ENCODE measurements around the gene MVP. TPM values are rescaled to one million over a fixed set of nuclear protein-coding genes. Genes with fewer than 3 reads are reported as not detected.
"Not testable (repeated sequence)": the region's sequence is repeated elsewhere in the genome, so short reads cannot be mapped to it uniquely, and the experiment has no call there.

The MVP gene
- total RNA-seq, 1 experiment from 2014 or later, result 75.1 TPM

DNA sequence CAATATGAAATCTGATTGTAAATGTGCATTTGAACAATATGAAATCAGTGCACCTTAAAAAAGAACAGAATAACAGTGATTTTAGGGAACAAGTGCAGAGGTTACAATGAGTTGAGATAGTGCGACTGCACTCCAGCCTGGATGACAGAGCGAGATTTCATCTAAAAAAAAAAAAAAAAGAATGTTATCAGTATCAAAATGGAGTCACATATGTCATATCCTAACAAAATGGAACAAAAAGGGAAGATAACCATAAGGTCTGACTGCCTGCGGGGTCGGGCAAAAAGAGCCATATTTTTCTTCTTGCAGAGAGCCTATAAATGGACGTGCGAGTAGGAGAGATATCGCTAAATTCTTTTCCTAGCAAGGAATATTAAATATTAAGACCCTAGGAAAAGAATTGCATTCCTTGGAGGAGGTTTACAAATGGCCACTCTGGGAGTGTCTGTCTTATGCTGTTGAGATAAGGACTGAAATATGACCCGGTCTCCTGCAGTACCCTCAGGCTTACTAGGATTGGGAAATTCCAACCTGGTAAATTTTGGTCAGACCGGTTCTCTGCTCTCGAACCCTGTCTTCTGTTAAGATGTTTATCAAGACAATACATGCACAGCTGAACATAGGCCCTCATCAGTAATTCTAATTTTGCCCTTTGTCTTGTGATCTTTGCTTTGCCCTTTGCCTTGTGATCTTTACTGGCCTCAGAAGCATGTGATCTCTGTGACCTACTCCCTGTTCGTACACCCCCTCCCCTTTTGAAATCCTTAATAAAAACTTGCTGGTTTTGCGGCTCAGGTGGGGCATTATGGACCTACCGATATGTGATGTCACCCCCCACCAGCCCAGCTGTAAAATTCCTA lies 36.9 kb upstream of the MVP start:
- H3K79me2 ChIP-seq (ENCODE audit: insufficient read depth, low read length); POLR2A ChIA-PET; H3K4me2 ChIP-seq (ENCODE audit: low read length); CTCF ChIA-PET; ATAC-seq; H3K36me3 ChIP-seq (ENCODE audit: control insufficient read depth in 1 of 2, insufficient read depth in 2 of 2, low read length in 2 of 2); H3K4me3 ChIP-seq (replicated peaks in 1 of 2; ENCODE audit: low read depth in 1 of 2, low read length in 2 of 2); H3K9ac ChIP-seq (ENCODE audit: low read length); H4K20me1 ChIP-seq (ENCODE audit: insufficient read depth); DNase-seq (ENCODE audit: low read depth, low spot score); H3K27ac ChIP-seq (ENCODE audit: low read depth, low read length); H3K9me2 ChIP-seq (ENCODE audit: insufficient read depth); H3K27me3 ChIP-seq (ENCODE audit: insufficient read depth, low read length); RAD21 ChIA-PET (ENCODE audit: low non-redundant PET in 1 of 2, low total read pairs in 2 of 2, uncharacterized antibody in 2 of 2, unreplicated experiment in 2 of 2); intact Hi-C loops (cut with micrococcal nuclease); BruUV-seq (replicated peaks); H2AFZ ChIP-seq (ENCODE audit: low read depth, low read length, poor library complexity, severe bottlenecking); H3K9me3 ChIP-seq (ENCODE audit: control insufficient read depth in 1 of 2, insufficient read depth in 1 of 2, low read depth in 1 of 2, low read length in 2 of 2): not testable (repeated sequence)
- peaks cover 0 to 18% of the 10 kb centered on the region in 2 experiments; a peak in 2 of 4 replicates for H3K4me1 ChIP-seq (ENCODE audit: control insufficient read depth in 1 of 2, insufficient read depth in 2 of 2, low read length in 2 of 2)

GRCh38 chr16:29784157-29784556 lies 36.1 kb upstream of the MVP start:
- ChIA-PET RAD21 (ENCODE audit: low non-redundant PET in 1 of 2, low total read pairs in 2 of 2, uncharacterized antibody in 2 of 2, unreplicated experiment in 2 of 2) (no interaction called here), CTCF (interaction anchor here (1.0 kb wide), 1 partner anchor 27 kb away, joined by 3 read pairs; no protein-coding TSS in a partner anchor), POLR2A (no interaction called here)
- H3K9me3 ChIP-seq (ENCODE audit: control insufficient read depth in 1 of 2, insufficient read depth in 1 of 2, low read depth in 1 of 2, low read length in 2 of 2), result no peaks in the 10 kb centered on the region
- intact Hi-C loops (cut with micrococcal nuclease), result no loop called here
- no peaks in the 10 kb centered on the region for H4K20me1 ChIP-seq (ENCODE audit: insufficient read depth)
- no peak overlapping the region for H2AFZ ChIP-seq (ENCODE audit: low read depth, low read length, poor library complexity, severe bottlenecking)
- H3K9ac ChIP-seq (ENCODE audit: low read length), result no peak overlapping the region
- no peak overlapping the region for H3K27ac ChIP-seq (ENCODE audit: low read depth, low read length)
- TF ChIP-seq EGR1 (IDR thresholded peaks at IDR 0.05; ENCODE audit: low read depth), result no peak
- TF ChIP-seq ELF1 (IDR thresholded peaks at IDR 0.05; ENCODE audit: borderline replicate concordance, low read depth), result no peak
- no peak for TF ChIP-seq SRF (IDR thresholded peaks at IDR 0.05; ENCODE audit: low read depth)
- no peak for TF ChIP-seq CBX3 (IDR thresholded peaks at IDR 0.05; ENCODE audit: low read depth)
- TF ChIP-seq JUND (IDR thresholded peaks at IDR 0.05), result no peak
- H3K9me2 ChIP-seq (ENCODE audit: insufficient read depth), result no peaks in the 10 kb centered on the region; the same call in 1 of the 2 replicates
- no TSS peak for BruUV-seq (replicated peaks)
- H3K79me2 ChIP-seq (ENCODE audit: insufficient read depth, low read length), result no peaks in the 10 kb centered on the region
- no peak overlapping the region for H3K4me3 ChIP-seq (replicated peaks in 1 of 2; ENCODE audit: low read depth in 1 of 2, low read length in 2 of 2)
- no peak for ATAC-seq
- DNase-seq (ENCODE audit: low read depth, low spot score), result no peak
- peaks cover 0 to 16% of the 10 kb centered on the region in 2 experiments; a peak in 2 of 4 replicates for H3K4me1 ChIP-seq (ENCODE audit: control insufficient read depth in 1 of 2, insufficient read depth in 2 of 2, low read length in 2 of 2)
- H3K36me3 ChIP-seq (ENCODE audit: control insufficient read depth in 1 of 2, insufficient read depth in 2 of 2, low read length in 2 of 2), result no peaks in the 10 kb centered on the region
- no peak overlapping the region for H3K4me2 ChIP-seq (ENCODE audit: low read length)
- no peaks in the 10 kb centered on the region for H3K27me3 ChIP-seq (ENCODE audit: insufficient read depth, low read length)

Measured in HCT116 (cell line).